Fibroblast of lung (primary cell): ENCODE data around the gene ERCC1.

Source experiments
- CTCF ChIP-seq, 2 donors: IDR thresholded peaks in 1 of 2; conservative IDR thresholded peaks in 1 of 2; 1 replicate in 1 of 2; 2 replicates in 1 of 2; pipeline ENCODE4 v1.5.1; 2011 to 2012; ENCODE audit warnings: low read length in 2 of 2, control low read depth in 1 of 2, inconsistent platforms in 1 of 2, low read depth in 1 of 2, mild to moderate bottlenecking in 1 of 2
- EZH2 ChIP-seq: IDR thresholded peaks from 2 replicates; pipeline ENCODE4 v1.5.1; 2012; ENCODE audit warnings: low read length, control low read depth, mild to moderate bottlenecking; ENCODE audit errors: missing control alignments

DNA sequence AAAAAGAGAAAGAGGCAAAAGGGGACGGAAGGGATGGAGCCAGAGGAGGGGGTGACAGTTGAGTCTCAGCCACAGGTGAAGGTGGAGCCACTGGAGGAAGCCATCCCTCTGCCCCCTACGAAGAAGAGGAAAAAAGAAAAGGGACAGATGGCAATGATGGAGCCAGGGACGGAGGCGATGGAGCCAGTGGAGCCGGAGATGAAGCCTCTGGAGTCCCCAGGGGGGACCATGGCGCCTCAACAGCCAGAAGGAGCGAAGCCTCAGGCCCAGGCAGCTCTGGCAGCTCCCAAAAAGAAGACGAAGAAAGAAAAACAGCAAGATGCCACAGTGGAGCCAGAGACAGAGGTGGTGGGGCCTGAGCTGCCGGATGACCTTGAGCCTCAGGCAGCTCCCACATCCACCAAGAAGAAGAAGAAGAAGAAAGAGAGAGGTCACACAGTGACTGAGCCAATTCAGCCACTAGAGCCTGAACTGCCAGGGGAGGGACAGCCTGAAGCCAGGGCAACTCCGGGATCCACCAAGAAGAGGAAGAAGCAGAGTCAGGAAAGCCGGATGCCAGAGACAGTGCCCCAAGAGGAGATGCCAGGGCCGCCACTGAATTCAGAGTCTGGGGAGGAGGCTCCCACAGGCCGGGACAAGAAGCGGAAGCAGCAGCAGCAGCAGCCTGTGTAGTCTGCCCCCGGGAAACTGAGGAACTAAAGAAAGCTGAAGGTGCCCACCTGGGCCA is 14.7 kb downstream of the ERCC1 start:
- TF ChIP-seq CTCF (conservative IDR thresholded peaks at IDR 0.05 in 1 of 2, IDR thresholded peaks at IDR 0.05 in 1 of 2; ENCODE audit: low read depth in 1 of 2, low read length in 2 of 2) = no peak
- no peak for TF ChIP-seq EZH2
